ENCODE data around the gene SSNA1. TPM values are rescaled to one million over a fixed set of nuclear protein-coding genes. Genes with fewer than 3 reads are reported as not detected.

The SSNA1 gene
- total RNA-seq, 4 donors from 2014 or later, result 93.5 to 104 (median 99.8) TPM

DNA sequence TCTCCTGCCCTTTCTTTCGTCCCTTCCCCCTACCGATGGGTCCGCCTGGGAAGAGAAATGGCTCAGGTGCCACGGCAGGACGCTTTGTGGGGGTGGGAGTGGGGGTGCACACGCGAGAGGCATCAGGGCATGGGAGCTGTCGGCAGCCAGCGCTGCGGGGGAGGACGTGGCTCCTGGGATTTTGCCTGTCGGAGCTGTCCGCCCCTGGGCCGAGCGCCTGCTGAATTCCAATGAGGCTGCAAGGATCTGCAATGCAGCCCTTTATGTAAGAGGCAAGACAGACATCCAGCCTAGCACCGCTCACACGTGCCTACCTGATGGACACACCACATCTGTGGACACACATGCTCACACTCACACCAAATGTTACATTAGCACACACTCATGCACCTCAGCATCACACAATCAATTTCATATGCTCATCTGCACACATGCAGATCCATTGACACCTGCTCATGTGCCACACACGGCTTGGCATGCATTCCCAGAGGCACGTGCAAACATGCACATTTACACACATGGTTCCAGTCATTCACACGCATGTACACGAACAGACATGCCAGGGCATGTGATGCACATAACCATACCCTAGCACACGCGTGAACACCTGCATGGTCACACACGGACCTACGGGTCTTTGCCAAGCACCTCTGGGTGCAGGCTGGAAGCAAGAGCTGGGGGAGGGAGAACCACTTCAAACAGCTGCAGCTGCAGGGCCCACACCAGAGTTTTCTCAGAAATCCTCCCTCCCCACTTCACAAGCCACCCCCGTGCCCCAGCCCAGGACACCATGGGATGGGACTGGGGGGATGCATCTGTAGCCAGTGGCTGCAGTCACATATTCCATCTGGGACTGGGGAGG lies 48.1 kb upstream of the SSNA1 start:
- Histone ChIP-seq H3K9me3 (no peaks in the 10 kb centered on the region), H3K4me1 (peaks cover 0 to 4% (median 0%) of the 10 kb centered on the region in 4 donors), H3K27me3 (peaks cover 90% of the 10 kb centered on the region), H3K4me3 (no peak overlapping the region), H3K36me3 (no peaks in the 10 kb centered on the region), H3K27ac (no peak overlapping the region)
- TF ChIP-seq EP300 (IDR thresholded peaks at IDR 0.05; ENCODE audit: low read depth), result no peak
- TF ChIP-seq, protein P1, sequence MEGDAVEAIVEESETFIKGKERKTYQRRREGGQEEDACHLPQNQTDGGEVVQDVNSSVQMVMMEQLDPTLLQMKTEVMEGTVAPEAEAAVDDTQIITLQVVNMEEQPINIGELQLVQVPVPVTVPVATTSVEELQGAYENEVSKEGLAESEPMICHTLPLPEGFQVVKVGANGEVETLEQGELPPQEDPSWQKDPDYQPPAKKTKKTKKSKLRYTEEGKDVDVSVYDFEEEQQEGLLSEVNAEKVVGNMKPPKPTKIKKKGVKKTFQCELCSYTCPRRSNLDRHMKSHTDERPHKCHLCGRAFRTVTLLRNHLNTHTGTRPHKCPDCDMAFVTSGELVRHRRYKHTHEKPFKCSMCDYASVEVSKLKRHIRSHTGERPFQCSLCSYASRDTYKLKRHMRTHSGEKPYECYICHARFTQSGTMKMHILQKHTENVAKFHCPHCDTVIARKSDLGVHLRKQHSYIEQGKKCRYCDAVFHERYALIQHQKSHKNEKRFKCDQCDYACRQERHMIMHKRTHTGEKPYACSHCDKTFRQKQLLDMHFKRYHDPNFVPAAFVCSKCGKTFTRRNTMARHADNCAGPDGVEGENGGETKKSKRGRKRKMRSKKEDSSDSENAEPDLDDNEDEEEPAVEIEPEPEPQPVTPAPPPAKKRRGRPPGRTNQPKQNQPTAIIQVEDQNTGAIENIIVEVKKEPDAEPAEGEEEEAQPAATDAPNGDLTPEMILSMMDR (IDR thresholded peaks at IDR 0.05), result no peak
- no peak for TF ChIP-seq POLR2AphosphoS5 (IDR thresholded peaks at IDR 0.05)
- no peak for TF ChIP-seq POLR2A (IDR thresholded peaks at IDR 0.05)
- 55% methylated on average over 26 of the region's 26 CpGs; no CpG with 5 or more reads in 1 of the 2 donors for WGBS, 2 donors (ENCODE audit: low coverage in 1 of 2)
- intact Hi-C loops (cut with DNase I; ENCODE audit: low total_unique reads) (no loop called here), in situ Hi-C loops (cut with MboI; ENCODE audit: low pct_ligation_motif_present in 1 of 4, low pct_unique_long_range_greater_than_20kb in 1 of 4, low sequenced_read_pairs in 3 of 4) (no loop called here)
- no peak for DNase-seq

DNA sequence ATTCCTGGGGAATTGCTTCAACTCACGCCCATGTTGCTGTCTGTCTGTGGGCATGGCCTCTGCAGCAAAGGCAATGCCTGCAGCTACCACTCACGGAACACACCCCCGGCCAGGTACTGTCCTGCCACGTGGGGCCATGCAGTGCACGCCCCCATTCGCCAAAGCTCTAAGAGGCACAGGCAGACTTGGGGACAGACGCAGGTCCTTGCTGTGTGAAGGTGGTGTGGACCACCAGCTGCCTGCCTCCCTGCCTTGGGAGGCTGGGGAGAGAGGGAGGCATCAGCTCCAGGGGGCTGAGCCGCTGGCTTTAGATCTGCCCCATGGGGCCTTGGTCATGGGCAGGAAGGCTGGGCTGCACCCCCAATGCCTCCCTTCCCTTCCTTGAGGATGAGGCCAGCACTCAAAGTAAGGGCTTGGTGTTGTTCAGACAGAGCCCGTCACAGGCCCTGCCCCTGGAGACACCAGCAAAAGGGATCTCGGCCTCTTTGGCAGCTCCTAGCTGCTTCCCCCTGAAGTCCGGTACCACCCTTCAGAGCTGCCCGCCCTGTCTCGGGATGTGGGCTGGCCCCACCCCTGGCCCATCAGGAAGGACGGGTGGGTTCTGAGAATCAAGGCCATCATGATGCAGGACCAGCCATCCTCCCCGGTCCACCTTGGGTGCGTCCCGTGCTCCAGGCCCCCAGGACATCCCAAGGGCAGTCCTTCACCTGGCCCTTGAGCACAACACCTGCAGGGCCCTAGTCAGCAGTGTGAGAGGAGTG lies 47.2 kb upstream of the SSNA1 start:
- no peak for DNase-seq
- Histone ChIP-seq H3K4me1 (peaks cover 0 to 4% (median 0%) of the 10 kb centered on the region in 4 donors), H3K27ac (no peak overlapping the region), H3K27me3 (peaks cover 90% of the 10 kb centered on the region), H3K4me3 (no peak overlapping the region), H3K36me3 (no peaks in the 10 kb centered on the region), H3K9me3 (no peaks in the 10 kb centered on the region)
- in situ Hi-C loops (cut with MboI; ENCODE audit: low pct_ligation_motif_present in 1 of 4, low pct_unique_long_range_greater_than_20kb in 1 of 4, low sequenced_read_pairs in 3 of 4), result no loop called here
- intact Hi-C loops (cut with DNase I; ENCODE audit: low total_unique reads), result no loop called here
- WGBS, 2 donors (ENCODE audit: low coverage in 1 of 2), result 69% methylated on average over 17 of the region's 17 CpGs; no CpG with 5 or more reads in 1 of the 2 donors
- TF ChIP-seq EP300 (IDR thresholded peaks at IDR 0.05; ENCODE audit: low read depth) (no peak), POLR2AphosphoS5 (IDR thresholded peaks at IDR 0.05) (no peak), POLR2A (IDR thresholded peaks at IDR 0.05) (no peak)
- TF ChIP-seq, protein P1 (IDR thresholded peaks at IDR 0.05), result no peak

DNA sequence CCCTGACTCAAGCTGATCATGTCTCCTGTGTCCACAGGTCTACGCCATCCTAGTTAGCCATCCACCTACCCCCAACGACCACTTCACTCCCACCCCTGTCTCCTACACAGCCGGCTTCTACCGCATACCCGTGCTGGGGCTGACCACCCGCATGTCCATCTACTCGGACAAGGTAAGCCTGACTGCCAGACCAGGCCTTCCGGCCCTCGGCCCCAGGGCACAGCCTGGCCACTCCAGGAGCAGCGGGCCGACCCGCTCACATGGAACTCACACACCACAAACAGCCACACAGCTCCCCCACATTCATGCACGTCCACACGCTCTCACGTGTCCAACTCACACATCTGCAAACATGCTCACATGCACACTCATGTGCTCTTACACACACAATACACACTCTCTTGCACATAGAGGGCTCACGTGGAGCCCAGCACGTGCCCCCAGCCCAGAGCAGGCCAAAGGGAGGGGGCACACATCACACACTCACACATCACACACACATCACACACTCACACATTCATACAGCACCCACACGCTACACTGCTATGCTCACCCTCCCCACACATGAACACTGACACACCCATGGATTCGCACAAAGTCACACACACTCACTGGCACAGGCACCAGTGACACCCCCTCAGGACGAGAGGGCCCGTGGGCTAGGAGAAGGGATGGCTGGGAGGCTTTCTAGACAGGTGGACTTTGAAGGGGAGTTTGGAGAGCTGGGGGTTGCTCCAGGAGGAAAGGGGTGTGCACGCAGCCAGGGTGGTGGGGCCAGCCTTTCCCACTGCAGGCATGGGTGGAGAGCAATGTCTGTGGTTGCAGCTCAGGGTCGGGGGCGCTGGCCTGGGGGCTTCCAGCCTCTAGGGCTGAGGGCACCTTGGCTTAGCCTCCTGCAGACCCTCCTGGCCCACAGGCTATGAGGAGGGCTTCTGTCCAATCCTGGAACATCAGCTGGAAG lies 46.2 kb upstream of the SSNA1 start:
- Histone ChIP-seq H3K27ac (no peak overlapping the region), H3K27me3 (peaks cover 84% of the 10 kb centered on the region), H3K4me3 (no peak overlapping the region), H3K4me1 (peaks cover 0 to 4% (median 0%) of the 10 kb centered on the region in 4 donors), H3K9me3 (no peaks in the 10 kb centered on the region), H3K36me3 (no peaks in the 10 kb centered on the region)
- TF ChIP-seq EP300 (IDR thresholded peaks at IDR 0.05; ENCODE audit: low read depth) (no peak), POLR2AphosphoS5 (IDR thresholded peaks at IDR 0.05) (no peak), POLR2A (IDR thresholded peaks at IDR 0.05) (no peak)
- TF ChIP-seq, protein P1 (IDR thresholded peaks at IDR 0.05), result no peak
- DNase-seq, result no peak
- in situ Hi-C loops (cut with MboI; ENCODE audit: low pct_ligation_motif_present in 1 of 4, low pct_unique_long_range_greater_than_20kb in 1 of 4, low sequenced_read_pairs in 3 of 4) (no loop called here), intact Hi-C loops (cut with DNase I; ENCODE audit: low total_unique reads) (no loop called here)
- WGBS, 2 donors (ENCODE audit: low coverage in 1 of 2), result 70 to 83% methylated on average over 1 to 24 of the region's 24 CpGs
